Psoas muscle (tissue), 8 donors: ENCODE measurements around the gene DCAF5. TPM values are rescaled to one million over a fixed set of nuclear protein-coding genes. Genes with fewer than 3 reads are reported as not detected.
"Not testable (repeated sequence)": the region's sequence is repeated elsewhere in the genome, so short reads cannot be mapped to it uniquely, and the experiment has no call there.

ENCODE experiments used
- ATAC-seq, 4 donors: fragments of 200-7000 bp; cut with Tn5 transposase; one replicate each; pipeline ENCODE4 v1.9.1; 2020; ENCODE audit warnings: moderate library complexity in 3 of 4, mild to moderate bottlenecking in 2 of 4
- DNase-seq, 2 donors: peaks; one replicate each; pipeline ENCODE4 v3.0.0-alpha.2; 2020
- H3K27ac ChIP-seq: fragments of 200-600 bp; one replicate; pipeline ENCODE4 v1.8.0; 2022
- H3K27me3 ChIP-seq, 3 donors: fragments of 200-600 bp in 1 of 3; one replicate each; pipeline versions ENCODE4 v1.6.1 to v1.8.0; 2013 to 2022; ENCODE audit warnings: low read length in 2 of 3, mild to moderate bottlenecking in 2 of 3, moderate library complexity in 1 of 3; ENCODE audit not compliant: insufficient read depth in 3 of 3
- H3K36me3 ChIP-seq, 2 donors: fragments of 200-600 bp in 1 of 2; one replicate each; pipeline versions ENCODE4 v1.6.1 to v1.8.0; 2013 to 2022; ENCODE audit warnings: low read depth in 1 of 2, mild to moderate bottlenecking in 1 of 2, moderate library complexity in 1 of 2; ENCODE audit not compliant: insufficient read depth in 1 of 2
- H3K4me1 ChIP-seq: fragments of 200-600 bp; one replicate; pipeline ENCODE4 v1.8.0; 2022
- H3K4me3 ChIP-seq: fragments of 200-600 bp; one replicate; pipeline ENCODE4 v1.8.0; 2022; ENCODE audit warnings: mild to moderate bottlenecking
- H3K9me3 ChIP-seq: fragments of 200-600 bp; one replicate; pipeline ENCODE4 v1.8.0; 2022
- CTCF ChIP-seq: fragments of 200-600 bp; IDR thresholded peaks from one replicate; pipeline ENCODE4 v1.8.0; 2022; ENCODE audit warnings: antibody characterized with exemption
- WGBS, 3 donors: extraction: QIAGEN DNeasy Blood & Tissue Kit; methylation state at CpG; one replicate each; pipeline versions ENCODE4 v1.1.6 to v1.1.7; 2013; 5-methylcytosine and 5-hydroxymethylcytosine counted together
- intact Hi-C, 2 donors: fragments of 100-400 bp; cut with DNase I; formaldehyde crosslinking; loops; one replicate each; pipeline versions ENCODE4 v1.11.0 to v1.14.2; 2022
- polyA plus RNA-seq, 3 donors: library from polyadenylated mRNA; stranded (reverse); fragments of 200-250 nt; gene quantifications; one replicate each; pipeline ENCODE4 v1.2.3, GENCODE V29; 2013
- total RNA-seq, 4 donors: library from RNA; stranded (reverse); fragmentation: NEBNext Ultra II Directional in 2 of 4; extraction: Animal tissue kit (Norgen Biotek cat#: 25700) in 2 of 4; gene quantifications; one replicate each; pipeline versions ENCODE4 v1.2.1 to v1.2.4, GENCODE V29; 2021 to 2023
- donor health status: healthy with polysubstance abuse.
- donor health status: DM: no; HTN: no; CAD: no; lungs with moderate emphysema.
- donor health status: Bipolar disorder and iron deficiency.
- donor health status: healthy.
- donor health status: DM: yes; HTN: yes; CAD: no.
- donor health status: DM: no; HTN: no; CAD: no.
- donor health status: DM: no; HTN: no; CAD: no.
- donor health status: DM: yes; HTN: yes; CAD: no.

The DCAF5 gene
- total and polyA plus RNA-seq, 7 donors: 9.1 to 86.3 (median 74.7) TPM

GRCh38 chr14:69036757-69037506, 116.0 kb downstream of the DCAF5 start:
- intact Hi-C loops: no loop called here
- 90 to 93% (median 92%) methylated on average over 10 of the region's 10 CpGs for WGBS, 3 donors
- no peak overlapping the region for H3K27ac ChIP-seq
- no peak for TF ChIP-seq CTCF
- H3K36me3 ChIP-seq: no peaks in the 10 kb centered on the region
- H3K4me3 ChIP-seq: no peak overlapping the region
- no peaks in the 10 kb centered on the region for H3K4me1 ChIP-seq
- H3K27me3 ChIP-seq: peaks cover 0 to 5% (median 0%) of the 10 kb centered on the region in 3 donors
- DNase-seq: no peak
- no peaks in the 10 kb centered on the region for H3K9me3 ChIP-seq
- no peak for ATAC-seq

- Histone ChIP-seq H3K9me3 (no peaks in the 10 kb centered on the region), H3K4me1 (no peaks in the 10 kb centered on the region), H3K36me3 (no peaks in the 10 kb centered on the region), H3K27ac (no peak overlapping the region), H3K4me3 (no peak overlapping the region), H3K27me3 (no peaks in the 10 kb centered on the region)
- TF ChIP-seq CTCF: no peak
- 72 to 73% (median 72%) methylated on average over 7 of the region's 7 CpGs for WGBS, 3 donors
- DNase-seq (no peak), ATAC-seq (no peak)
- intact Hi-C loops: no loop called here
These were observed 118.2 kb downstream of the DCAF5 start for GRCh38 chr14:69034612-69035262.

- no peak overlapping the region for H3K4me3 ChIP-seq
- WGBS, 3 donors: 21 to 31% (median 25%) methylated on average over 1 of the region's 1 CpG
- no peaks in the 10 kb centered on the region for H3K27me3 ChIP-seq
- no peak for TF ChIP-seq CTCF
- H3K27ac ChIP-seq: no peak overlapping the region
- H3K36me3 ChIP-seq: no peaks in the 10 kb centered on the region
- no peak for ATAC-seq
- DNase-seq: no peak
- no peaks in the 10 kb centered on the region for H3K4me1 ChIP-seq
- H3K9me3 ChIP-seq: no peaks in the 10 kb centered on the region
- intact Hi-C loops: no loop called here
These were observed 125.5 kb downstream of the DCAF5 start for GRCh38 chr14:69027242-69027913.

- Histone ChIP-seq H3K4me3 (no peak overlapping the region), H3K9me3 (no peaks in the 10 kb centered on the region), H3K27ac (no peak overlapping the region), H3K4me1 (no peaks in the 10 kb centered on the region), H3K36me3 (no peaks in the 10 kb centered on the region), H3K27me3 (no peaks in the 10 kb centered on the region)
- DNase-seq: no peak
- peak in 1 of 4 donors; percentile 53 for ATAC-seq
- 36 to 74% (median 43%) methylated on average over 4 of the region's 4 CpGs for WGBS, 3 donors
- no peak for TF ChIP-seq CTCF
- intact Hi-C loops: no loop called here
These were observed 129.9 kb downstream of the DCAF5 start for GRCh38 chr14:69023035-69023434.

GRCh38 chr14:69022093-69022492, 130.8 kb downstream of the DCAF5 start:
- H3K27ac ChIP-seq, H3K4me1 ChIP-seq, intact Hi-C loops, ATAC-seq, H3K4me3 ChIP-seq, H3K9me3 ChIP-seq, H3K36me3 ChIP-seq, DNase-seq, H3K27me3 ChIP-seq: not testable (repeated sequence)
- 80 to 91% (median 87%) methylated on average over 8 of the region's 8 CpGs for WGBS, 3 donors
